WTC11 (cell line): ENCODE results near the gene TGM1.

ENCODE experiments used
- FOXJ3 ChIP-seq: sonication (generic); formaldehyde crosslinking; IDR thresholded peaks from 2 replicates; pipeline ENCODE4 v1.9.0; 2021; ENCODE audit warnings: missing genetic modification reagents, mild to moderate bottlenecking, borderline replicate concordance
- MXD4 ChIP-seq: fragments of 250-450 bp; sonication (Bioruptor Pico); IDR thresholded peaks from 2 replicates; pipeline ENCODE4 v1.8.0; 2021; ENCODE audit warnings: mild to moderate bottlenecking, moderate library complexity, borderline replicate concordance
- OVOL2 ChIP-seq: fragments of 250-450 bp; sonication (Bioruptor Pico); IDR thresholded peaks from 2 replicates; pipeline ENCODE4 v1.9.0; 2021; ENCODE audit warnings: mild to moderate bottlenecking, borderline replicate concordance
- SMAD4 ChIP-seq: sonication (generic); formaldehyde crosslinking; IDR thresholded peaks from 2 replicates; pipeline ENCODE4 v1.8.0; 2022; ENCODE audit warnings: mild to moderate bottlenecking, missing genetic modification reagents
- TEAD4 ChIP-seq: sonication (generic); formaldehyde crosslinking; IDR thresholded peaks from 2 replicates; pipeline ENCODE4 v1.8.0; 2022; ENCODE audit warnings: mild to moderate bottlenecking, missing genetic modification reagents
- ZNF263 ChIP-seq: sonication (generic); formaldehyde crosslinking; IDR thresholded peaks from 2 replicates; pipeline ENCODE4 v1.8.1; 2022; ENCODE audit warnings: low read depth, mild to moderate bottlenecking, moderate library complexity, missing genetic modification reagents
- ZNF423 ChIP-seq: fragments of 250-450 bp; sonication (Bioruptor Pico); IDR thresholded peaks from 2 replicates; pipeline ENCODE4 v2.1.2; 2022; ENCODE audit warnings: mild to moderate bottlenecking, moderate library complexity
- TF ChIP-seq, protein P1 (sequence below): fragments of 200-600 bp; IDR thresholded peaks from 2 replicates; pipeline ENCODE4 v1.8.0; 2022; ENCODE audit warnings: antibody characterized with exemption
- TF ChIP-seq, protein P2 (sequence below): sonication (generic); formaldehyde crosslinking; IDR thresholded peaks from 2 replicates; pipeline ENCODE4 v1.8.0; 2023; ENCODE audit warnings: missing genetic modification reagents
- TF ChIP-seq, protein P3 (sequence below): sonication (generic); formaldehyde crosslinking; IDR thresholded peaks from 2 replicates; pipeline ENCODE4 v1.8.1; 2023; ENCODE audit warnings: mild to moderate bottlenecking, missing genetic modification reagents, borderline replicate concordance
- TF ChIP-seq, protein P4 (sequence below): sonication (generic); formaldehyde crosslinking; IDR thresholded peaks from 2 replicates; pipeline ENCODE4 v1.8.0; 2022; ENCODE audit warnings: mild to moderate bottlenecking, missing genetic modification reagents
- TF ChIP-seq, protein P5 (sequence below): fragments of 250-450 bp; sonication (Bioruptor Pico); IDR thresholded peaks from 2 replicates; pipeline ENCODE4 v1.8.0; 2021; ENCODE audit warnings: mild to moderate bottlenecking
- TF ChIP-seq, protein P6 (sequence below): sonication (generic); formaldehyde crosslinking; IDR thresholded peaks from 2 replicates; pipeline ENCODE4 v1.8.1; 2023; ENCODE audit warnings: mild to moderate bottlenecking, missing genetic modification reagents
- TF ChIP-seq, protein P7 (sequence below): sonication (generic); formaldehyde crosslinking; IDR thresholded peaks from 2 replicates; pipeline ENCODE4 v1.8.1; 2023; ENCODE audit warnings: mild to moderate bottlenecking, missing genetic modification reagents, moderate library complexity

DNA sequence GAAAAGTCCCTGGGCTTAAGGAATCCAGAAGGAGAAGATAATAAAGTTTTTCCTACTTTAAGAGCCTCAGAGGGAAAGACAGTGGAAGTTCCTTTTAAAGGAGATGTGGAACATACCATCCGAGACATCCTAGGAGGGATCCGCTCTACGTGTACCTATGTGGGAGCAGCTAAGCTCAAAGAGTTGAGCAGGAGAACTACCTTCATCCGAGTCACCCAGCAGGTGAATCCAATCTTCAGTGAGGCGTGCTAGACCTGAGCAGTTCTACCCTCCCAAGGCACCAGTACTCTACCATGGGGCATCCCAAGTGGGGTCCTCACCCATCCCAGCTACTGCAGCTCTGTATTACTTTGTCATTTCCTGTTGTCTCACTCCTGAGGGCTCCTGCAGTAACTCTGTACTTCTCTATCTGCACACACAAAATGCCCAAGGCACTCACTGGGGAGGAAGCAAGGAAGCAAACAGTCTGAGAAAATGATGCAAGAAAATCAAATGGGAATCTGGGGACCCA is 24.4 kb downstream of the TGM1 start:
- TF ChIP-seq TEAD4 (CRISPR knock-in tag) (no peak), OVOL2 (CRISPR knock-in tag) (no peak), SMAD4 (CRISPR knock-in tag) (no peak), FOXJ3 (no peak), ZNF423 (CRISPR knock-in tag) (no peak), ZNF263 (CRISPR knock-in tag) (no peak), MXD4 (CRISPR knock-in tag) (no peak)
- TF ChIP-seq, protein P1, sequence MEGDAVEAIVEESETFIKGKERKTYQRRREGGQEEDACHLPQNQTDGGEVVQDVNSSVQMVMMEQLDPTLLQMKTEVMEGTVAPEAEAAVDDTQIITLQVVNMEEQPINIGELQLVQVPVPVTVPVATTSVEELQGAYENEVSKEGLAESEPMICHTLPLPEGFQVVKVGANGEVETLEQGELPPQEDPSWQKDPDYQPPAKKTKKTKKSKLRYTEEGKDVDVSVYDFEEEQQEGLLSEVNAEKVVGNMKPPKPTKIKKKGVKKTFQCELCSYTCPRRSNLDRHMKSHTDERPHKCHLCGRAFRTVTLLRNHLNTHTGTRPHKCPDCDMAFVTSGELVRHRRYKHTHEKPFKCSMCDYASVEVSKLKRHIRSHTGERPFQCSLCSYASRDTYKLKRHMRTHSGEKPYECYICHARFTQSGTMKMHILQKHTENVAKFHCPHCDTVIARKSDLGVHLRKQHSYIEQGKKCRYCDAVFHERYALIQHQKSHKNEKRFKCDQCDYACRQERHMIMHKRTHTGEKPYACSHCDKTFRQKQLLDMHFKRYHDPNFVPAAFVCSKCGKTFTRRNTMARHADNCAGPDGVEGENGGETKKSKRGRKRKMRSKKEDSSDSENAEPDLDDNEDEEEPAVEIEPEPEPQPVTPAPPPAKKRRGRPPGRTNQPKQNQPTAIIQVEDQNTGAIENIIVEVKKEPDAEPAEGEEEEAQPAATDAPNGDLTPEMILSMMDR: no peak
- TF ChIP-seq, protein P2, sequence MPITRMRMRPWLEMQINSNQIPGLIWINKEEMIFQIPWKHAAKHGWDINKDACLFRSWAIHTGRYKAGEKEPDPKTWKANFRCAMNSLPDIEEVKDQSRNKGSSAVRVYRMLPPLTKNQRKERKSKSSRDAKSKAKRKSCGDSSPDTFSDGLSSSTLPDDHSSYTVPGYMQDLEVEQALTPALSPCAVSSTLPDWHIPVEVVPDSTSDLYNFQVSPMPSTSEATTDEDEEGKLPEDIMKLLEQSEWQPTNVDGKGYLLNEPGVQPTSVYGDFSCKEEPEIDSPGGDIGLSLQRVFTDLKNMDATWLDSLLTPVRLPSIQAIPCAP (CRISPR knock-in tag): no peak
- TF ChIP-seq, protein P3, sequence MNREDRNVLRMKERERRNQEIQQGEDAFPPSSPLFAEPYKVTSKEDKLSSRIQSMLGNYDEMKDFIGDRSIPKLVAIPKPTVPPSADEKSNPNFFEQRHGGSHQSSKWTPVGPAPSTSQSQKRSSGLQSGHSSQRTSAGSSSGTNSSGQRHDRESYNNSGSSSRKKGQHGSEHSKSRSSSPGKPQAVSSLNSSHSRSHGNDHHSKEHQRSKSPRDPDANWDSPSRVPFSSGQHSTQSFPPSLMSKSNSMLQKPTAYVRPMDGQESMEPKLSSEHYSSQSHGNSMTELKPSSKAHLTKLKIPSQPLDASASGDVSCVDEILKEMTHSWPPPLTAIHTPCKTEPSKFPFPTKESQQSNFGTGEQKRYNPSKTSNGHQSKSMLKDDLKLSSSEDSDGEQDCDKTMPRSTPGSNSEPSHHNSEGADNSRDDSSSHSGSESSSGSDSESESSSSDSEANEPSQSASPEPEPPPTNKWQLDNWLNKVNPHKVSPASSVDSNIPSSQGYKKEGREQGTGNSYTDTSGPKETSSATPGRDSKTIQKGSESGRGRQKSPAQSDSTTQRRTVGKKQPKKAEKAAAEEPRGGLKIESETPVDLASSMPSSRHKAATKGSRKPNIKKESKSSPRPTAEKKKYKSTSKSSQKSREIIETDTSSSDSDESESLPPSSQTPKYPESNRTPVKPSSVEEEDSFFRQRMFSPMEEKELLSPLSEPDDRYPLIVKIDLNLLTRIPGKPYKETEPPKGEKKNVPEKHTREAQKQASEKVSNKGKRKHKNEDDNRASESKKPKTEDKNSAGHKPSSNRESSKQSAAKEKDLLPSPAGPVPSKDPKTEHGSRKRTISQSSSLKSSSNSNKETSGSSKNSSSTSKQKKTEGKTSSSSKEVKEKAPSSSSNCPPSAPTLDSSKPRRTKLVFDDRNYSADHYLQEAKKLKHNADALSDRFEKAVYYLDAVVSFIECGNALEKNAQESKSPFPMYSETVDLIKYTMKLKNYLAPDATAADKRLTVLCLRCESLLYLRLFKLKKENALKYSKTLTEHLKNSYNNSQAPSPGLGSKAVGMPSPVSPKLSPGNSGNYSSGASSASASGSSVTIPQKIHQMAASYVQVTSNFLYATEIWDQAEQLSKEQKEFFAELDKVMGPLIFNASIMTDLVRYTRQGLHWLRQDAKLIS: no peak
- TF ChIP-seq, protein P4, sequence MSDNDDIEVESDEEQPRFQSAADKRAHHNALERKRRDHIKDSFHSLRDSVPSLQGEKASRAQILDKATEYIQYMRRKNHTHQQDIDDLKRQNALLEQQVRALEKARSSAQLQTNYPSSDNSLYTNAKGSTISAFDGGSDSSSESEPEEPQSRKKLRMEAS (CRISPR knock-in tag): no peak
- TF ChIP-seq, protein P5, sequence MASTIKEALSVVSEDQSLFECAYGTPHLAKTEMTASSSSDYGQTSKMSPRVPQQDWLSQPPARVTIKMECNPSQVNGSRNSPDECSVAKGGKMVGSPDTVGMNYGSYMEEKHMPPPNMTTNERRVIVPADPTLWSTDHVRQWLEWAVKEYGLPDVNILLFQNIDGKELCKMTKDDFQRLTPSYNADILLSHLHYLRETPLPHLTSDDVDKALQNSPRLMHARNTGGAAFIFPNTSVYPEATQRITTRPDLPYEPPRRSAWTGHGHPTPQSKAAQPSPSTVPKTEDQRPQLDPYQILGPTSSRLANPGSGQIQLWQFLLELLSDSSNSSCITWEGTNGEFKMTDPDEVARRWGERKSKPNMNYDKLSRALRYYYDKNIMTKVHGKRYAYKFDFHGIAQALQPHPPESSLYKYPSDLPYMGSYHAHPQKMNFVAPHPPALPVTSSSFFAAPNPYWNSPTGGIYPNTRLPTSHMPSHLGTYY: no peak
- TF ChIP-seq, protein P6, sequence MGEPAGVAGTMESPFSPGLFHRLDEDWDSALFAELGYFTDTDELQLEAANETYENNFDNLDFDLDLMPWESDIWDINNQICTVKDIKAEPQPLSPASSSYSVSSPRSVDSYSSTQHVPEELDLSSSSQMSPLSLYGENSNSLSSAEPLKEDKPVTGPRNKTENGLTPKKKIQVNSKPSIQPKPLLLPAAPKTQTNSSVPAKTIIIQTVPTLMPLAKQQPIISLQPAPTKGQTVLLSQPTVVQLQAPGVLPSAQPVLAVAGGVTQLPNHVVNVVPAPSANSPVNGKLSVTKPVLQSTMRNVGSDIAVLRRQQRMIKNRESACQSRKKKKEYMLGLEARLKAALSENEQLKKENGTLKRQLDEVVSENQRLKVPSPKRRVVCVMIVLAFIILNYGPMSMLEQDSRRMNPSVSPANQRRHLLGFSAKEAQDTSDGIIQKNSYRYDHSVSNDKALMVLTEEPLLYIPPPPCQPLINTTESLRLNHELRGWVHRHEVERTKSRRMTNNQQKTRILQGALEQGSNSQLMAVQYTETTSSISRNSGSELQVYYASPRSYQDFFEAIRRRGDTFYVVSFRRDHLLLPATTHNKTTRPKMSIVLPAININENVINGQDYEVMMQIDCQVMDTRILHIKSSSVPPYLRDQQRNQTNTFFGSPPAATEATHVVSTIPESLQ (CRISPR knock-in tag): no peak
- TF ChIP-seq, protein P7, sequence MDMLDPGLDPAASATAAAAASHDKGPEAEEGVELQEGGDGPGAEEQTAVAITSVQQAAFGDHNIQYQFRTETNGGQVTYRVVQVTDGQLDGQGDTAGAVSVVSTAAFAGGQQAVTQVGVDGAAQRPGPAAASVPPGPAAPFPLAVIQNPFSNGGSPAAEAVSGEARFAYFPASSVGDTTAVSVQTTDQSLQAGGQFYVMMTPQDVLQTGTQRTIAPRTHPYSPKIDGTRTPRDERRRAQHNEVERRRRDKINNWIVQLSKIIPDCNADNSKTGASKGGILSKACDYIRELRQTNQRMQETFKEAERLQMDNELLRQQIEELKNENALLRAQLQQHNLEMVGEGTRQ (CRISPR knock-in tag): no peak
